ENCODE results near the gene RNH1. TPM values are rescaled to one million over a fixed set of nuclear protein-coding genes. Genes with fewer than 3 reads are reported as not detected.

RNH1 gene
- polyA plus RNA-seq, 1 donor from 2014 or later, result 71.8 TPM

GRCh38 chr11:452203-452744 is 54.8 kb downstream of the RNH1 start:
- Histone ChIP-seq H3K4me2 (ENCODE audit: low read length) (no peak overlapping the region), H2AFZ (ENCODE audit: low read depth, low read length) (no peak overlapping the region), H3K4me3 (ENCODE audit: low read length) (peak overlapping the region; percentile 96), H3K27ac (ENCODE audit: low read length) (no peak overlapping the region), H3K79me2 (replicated peaks; ENCODE audit: insufficient read depth, low read length) (peaks cover 7% of the 10 kb centered on the region), H3K9me3 (ENCODE audit: low read length) (no peaks in the 10 kb centered on the region), H3K9ac (ENCODE audit: low read length) (peak overlapping the region; percentile 83), H3K36me3 (ENCODE audit: insufficient read depth, low read length) (no peaks in the 10 kb centered on the region), H3F3A (ENCODE audit: insufficient read depth, low read length, poor library complexity, severe bottlenecking) (no peaks in the 10 kb centered on the region), H3K9me2 (ENCODE audit: insufficient read depth, low read length) (no peaks in the 10 kb centered on the region), H3K27me3 (ENCODE audit: insufficient read depth, low read depth, low read length) (no peaks in the 10 kb centered on the region), H4K20me1 (ENCODE audit: insufficient read depth) (peaks cover 2% of the 10 kb centered on the region)
- no peak for TF ChIP-seq RAD21 (conservative IDR thresholded peaks at IDR 0.05)
- TF ChIP-seq CTCF (IDR thresholded peaks at IDR 0.05; ENCODE audit: poor library complexity, severe bottlenecking), result no peak
- TF ChIP-seq MXI1 (conservative IDR thresholded peaks at IDR 0.05; ENCODE audit: poor library complexity, severe bottlenecking), result no peak
- no peak for TF ChIP-seq REST (IDR thresholded peaks at IDR 0.05; ENCODE audit: borderline replicate concordance)
- no peak for TF ChIP-seq POLR2AphosphoS5 (IDR thresholded peaks at IDR 0.05)
- TF ChIP-seq EP300 (conservative IDR thresholded peaks at IDR 0.05; ENCODE audit: poor library complexity, severe bottlenecking), result no peak
- TF ChIP-seq TAF1 (IDR thresholded peaks at IDR 0.05; ENCODE audit: low read depth), result no peak
- no peak for TF ChIP-seq SMC3 (conservative IDR thresholded peaks at IDR 0.05; ENCODE audit: poor library complexity)
- TF ChIP-seq EZH2 (IDR thresholded peaks at IDR 0.05; ENCODE audit: borderline replicate concordance, insufficient read depth, low read length, poor library complexity, severe bottlenecking), result no peak

GRCh38 chr11:451738-452137 is 55.3 kb downstream of the RNH1 start:
- Histone ChIP-seq H3K9me2 (ENCODE audit: insufficient read depth, low read length) (no peaks in the 10 kb centered on the region), H3K4me2 (ENCODE audit: low read length) (no peak overlapping the region), H4K20me1 (ENCODE audit: insufficient read depth) (peaks cover 2% of the 10 kb centered on the region), H3K9me3 (ENCODE audit: low read length) (no peaks in the 10 kb centered on the region), H3K27ac (ENCODE audit: low read length) (no peak overlapping the region), H3K9ac (ENCODE audit: low read length) (peak overlapping the region; percentile 83), H3K4me3 (ENCODE audit: low read length) (peak overlapping the region; percentile 96), H3K36me3 (ENCODE audit: insufficient read depth, low read length) (no peaks in the 10 kb centered on the region), H3K79me2 (replicated peaks; ENCODE audit: insufficient read depth, low read length) (peaks cover 7% of the 10 kb centered on the region), H2AFZ (ENCODE audit: low read depth, low read length) (no peak overlapping the region), H3F3A (ENCODE audit: insufficient read depth, low read length, poor library complexity, severe bottlenecking) (no peaks in the 10 kb centered on the region), H3K27me3 (ENCODE audit: insufficient read depth, low read depth, low read length) (no peaks in the 10 kb centered on the region)
- TF ChIP-seq POLR2AphosphoS5 (IDR thresholded peaks at IDR 0.05) (no peak), REST (IDR thresholded peaks at IDR 0.05; ENCODE audit: borderline replicate concordance) (no peak), MXI1 (conservative IDR thresholded peaks at IDR 0.05; ENCODE audit: poor library complexity, severe bottlenecking) (no peak), CTCF (IDR thresholded peaks at IDR 0.05; ENCODE audit: poor library complexity, severe bottlenecking) (no peak), TAF1 (IDR thresholded peaks at IDR 0.05; ENCODE audit: low read depth) (no peak), EZH2 (IDR thresholded peaks at IDR 0.05; ENCODE audit: borderline replicate concordance, insufficient read depth, low read length, poor library complexity, severe bottlenecking) (no peak), SMC3 (conservative IDR thresholded peaks at IDR 0.05; ENCODE audit: poor library complexity) (no peak), RAD21 (conservative IDR thresholded peaks at IDR 0.05) (no peak), EP300 (conservative IDR thresholded peaks at IDR 0.05; ENCODE audit: poor library complexity, severe bottlenecking) (no peak)

Data from neural cell (in vitro differentiated cells).